Measurements from ENCODE around the gene ARHGEF2. TPM values are rescaled to one million over a fixed set of nuclear protein-coding genes. Genes with fewer than 3 reads are reported as not detected.
"Not testable (repeated sequence)": the region's sequence is repeated elsewhere in the genome, so short reads cannot be mapped to it uniquely, and the experiment has no call there.

ARHGEF2 gene
- total RNA-seq, 6 experiments from 2014 or later = 82.0 to 94.6 (median 83.9) TPM

GRCh38 chr1:155933591-155934096 is 44.7 kb downstream of the ARHGEF2 start:
- H3K9me3 Mint-ChIP-seq = no peaks in the 10 kb centered on the region
- peaks cover 30% of the 10 kb centered on the region for H3K36me3 Mint-ChIP-seq (ENCODE audit: low read depth)
- no peak for DNase-seq
- H3K4me3 Mint-ChIP-seq = no peak overlapping the region
- no peak for TF ChIP-seq CTCF (IDR thresholded peaks at IDR 0.05)
- peaks cover 51% of the 10 kb centered on the region for H3K4me1 Mint-ChIP-seq (ENCODE audit: low read depth)
- no peak overlapping the region for H3K27ac Mint-ChIP-seq
- H3K27me3 Mint-ChIP-seq (ENCODE audit: insufficient read depth) = peaks cover 2% of the 10 kb centered on the region; the same call in 1 of the 2 replicates

- Mint-ChIP-seq H3K27me3 (ENCODE audit: insufficient read depth) (no peaks in the 10 kb centered on the region; the same call in 1 of the 2 replicates), H3K4me1 (ENCODE audit: low read depth) (peaks cover 42% of the 10 kb centered on the region), H3K27ac (peak overlapping the region; percentile 75; the same call in 1 of the 2 replicates), H3K4me3 (no peak overlapping the region), H3K36me3 (ENCODE audit: low read depth) (peaks cover 35% of the 10 kb centered on the region), H3K9me3 (no peaks in the 10 kb centered on the region)
- TF ChIP-seq CTCF (IDR thresholded peaks at IDR 0.05) = peak; percentile 19; the same call in 1 of the 2 replicates
- no peak for DNase-seq
These were observed 45.9 kb downstream of the ARHGEF2 start for GRCh38 chr1:155932487-155932886.

- no peak for DNase-seq
- Mint-ChIP-seq H3K27ac (peak overlapping the region; percentile 75), H3K36me3 (ENCODE audit: low read depth) (peaks cover 37% of the 10 kb centered on the region), H3K27me3 (ENCODE audit: insufficient read depth) (no peaks in the 10 kb centered on the region; the same call in 1 of the 2 replicates), H3K4me3 (no peak overlapping the region), H3K4me1 (ENCODE audit: low read depth) (peaks cover 42% of the 10 kb centered on the region), H3K9me3 (no peaks in the 10 kb centered on the region)
- TF ChIP-seq CTCF (IDR thresholded peaks at IDR 0.05) = no peak
These were observed 46.3 kb downstream of the ARHGEF2 start for GRCh38 chr1:155932081-155932480.

- no peak for TF ChIP-seq CTCF (IDR thresholded peaks at IDR 0.05)
- peaks cover 43% of the 10 kb centered on the region for H3K36me3 Mint-ChIP-seq (ENCODE audit: low read depth)
- H3K4me1 Mint-ChIP-seq (ENCODE audit: low read depth) = peaks cover 42% of the 10 kb centered on the region
- no peaks in the 10 kb centered on the region for H3K9me3 Mint-ChIP-seq
- peak overlapping the region; percentile 75 for H3K27ac Mint-ChIP-seq
- H3K27me3 Mint-ChIP-seq (ENCODE audit: insufficient read depth) = no peaks in the 10 kb centered on the region; the same call in 1 of the 2 replicates
- H3K4me3 Mint-ChIP-seq = no peak overlapping the region; the same call in 1 of the 2 replicates
- no peak for DNase-seq
These were observed 46.9 kb downstream of the ARHGEF2 start for GRCh38 chr1:155931332-155932038.

- not testable (repeated sequence) for H3K9me3 Mint-ChIP-seq; H3K27me3 Mint-ChIP-seq (ENCODE audit: insufficient read depth); DNase-seq; H3K4me3 Mint-ChIP-seq
- H3K36me3 Mint-ChIP-seq (ENCODE audit: low read depth) = peaks cover 48% of the 10 kb centered on the region
- peaks cover 42% of the 10 kb centered on the region for H3K4me1 Mint-ChIP-seq (ENCODE audit: low read depth)
- H3K27ac Mint-ChIP-seq = peak overlapping the region; percentile 64
These were observed 47.6 kb downstream of the ARHGEF2 start for GRCh38 chr1:155930725-155931124.

GRCh38 chr1:155929057-155929456 is 49.3 kb downstream of the ARHGEF2 start:
- no peak overlapping the region for H3K4me3 Mint-ChIP-seq
- TF ChIP-seq CTCF (IDR thresholded peaks at IDR 0.05) = no peak
- DNase-seq = no peak
- no peaks in the 10 kb centered on the region for H3K9me3 Mint-ChIP-seq
- H3K36me3 Mint-ChIP-seq (ENCODE audit: low read depth) = peaks cover 54% of the 10 kb centered on the region
- peak overlapping the region; percentile 46; the same call in 1 of the 2 replicates for H3K27ac Mint-ChIP-seq
- peaks cover 42% of the 10 kb centered on the region for H3K4me1 Mint-ChIP-seq (ENCODE audit: low read depth)
- no peaks in the 10 kb centered on the region; the same call in 1 of the 2 replicates for H3K27me3 Mint-ChIP-seq (ENCODE audit: insufficient read depth)
